CD4-positive, alpha-beta memory T cell (primary cell): ENCODE data around the gene BIVM. TPM values are rescaled to one million over a fixed set of nuclear protein-coding genes. Genes with fewer than 3 reads are reported as not detected.
A peak's percentile ranks its signal among the peaks of the same experiment; 100 is the strongest.

ENCODE experiments used
- CTCF ChIA-PET: fragments of 350-600 bp; sonication (Branson Sonifier 250); formaldehyde crosslinking; loops from one replicate; lab custom pipeline; 2021; ENCODE audit warnings: inconsistent platforms; ENCODE audit not compliant: partially characterized antibody; lab: Charles Lee
- POLR2A ChIA-PET: fragments of 350-600 bp; sonication (Branson Sonifier 250); formaldehyde crosslinking; loops from one replicate; lab custom pipeline; 2021; ENCODE audit not compliant: partially characterized antibody; lab: Charles Lee
- DNase-seq, 5 donors: peaks; one replicate each; pipeline versions ENCODE4 v3.0.0 to v3.0.0-alpha.2; 2020 to 2022; ENCODE audit warnings: mixed read lengths in 1 of 5
- H3K27ac ChIP-seq: one replicate; pipeline ENCODE4 v1.7.0; 2013; ENCODE audit warnings: low read depth, low read length
- H3K27me3 ChIP-seq: 2 replicates; pipeline ENCODE4 v1.7.0; 2013; ENCODE audit warnings: mild to moderate bottlenecking, low read length, moderate library complexity; ENCODE audit not compliant: insufficient read depth
- H3K36me3 ChIP-seq: 2 replicates; pipeline ENCODE4 v1.7.0; 2013; ENCODE audit warnings: mild to moderate bottlenecking, low read length, moderate library complexity; ENCODE audit not compliant: insufficient read depth
- H3K4me1 ChIP-seq: 2 replicates; pipeline ENCODE4 v1.7.0; 2013; ENCODE audit warnings: mild to moderate bottlenecking, low read length, moderate library complexity; ENCODE audit not compliant: insufficient read depth
- H3K4me3 ChIP-seq, 2 donors: one replicate each; pipeline ENCODE4 v1.7.0; 2013; ENCODE audit warnings: low read length in 2 of 2, mild to moderate bottlenecking in 1 of 2
- H3K9me3 ChIP-seq, 2 donors: one replicate each; pipeline ENCODE4 v1.7.0; 2013; ENCODE audit warnings: low read length in 2 of 2, control low read depth in 1 of 2; ENCODE audit not compliant: control insufficient read depth in 1 of 2
- H3K27ac Mint-ChIP-seq, 7 donors: one replicate each; pipeline ENCODE4 v1.8.0; 2020 to 2021; ENCODE audit warnings: mixed read lengths in 7 of 7, mild to moderate bottlenecking in 6 of 7, inconsistent platforms in 3 of 7, moderate library complexity in 3 of 7
- H3K27me3 Mint-ChIP-seq, 2 donors: one replicate each; pipeline ENCODE4 v1.8.0; 2020 to 2021; ENCODE audit warnings: mixed read lengths in 2 of 2
- H3K36me3 Mint-ChIP-seq, 2 donors: one replicate each; pipeline ENCODE4 v1.8.0; 2020 to 2021; ENCODE audit warnings: mixed read lengths in 2 of 2, inconsistent platforms in 1 of 2, mild to moderate bottlenecking in 1 of 2
- H3K4me1 Mint-ChIP-seq, 4 donors: one replicate each; pipeline ENCODE4 v1.8.0; 2020 to 2021; ENCODE audit warnings: mixed read lengths in 4 of 4, mild to moderate bottlenecking in 1 of 4
- H3K4me3 Mint-ChIP-seq, 8 donors: one replicate each; pipeline ENCODE4 v1.8.0; 2020 to 2021; ENCODE audit warnings: mixed read lengths in 8 of 8, mild to moderate bottlenecking in 7 of 8, moderate library complexity in 6 of 8, inconsistent platforms in 3 of 8
- H3K9me3 Mint-ChIP-seq, 8 donors: one replicate each; pipeline ENCODE4 v1.8.0; 2020 to 2021; ENCODE audit warnings: mixed read lengths in 8 of 8, mild to moderate bottlenecking in 5 of 8, inconsistent platforms in 3 of 8, moderate library complexity in 1 of 8
- intact Hi-C: fragments of 100-400 bp; cut with micrococcal nuclease; formaldehyde crosslinking; loops from one replicate; pipeline ENCODE4 v1.15.1; 2023
- polyA plus RNA-seq, 2 donors: library from polyadenylated mRNA; unstranded; fragments of 300-500 nt; fragmentation: Illumina TruSeq; gene quantifications; one replicate each; pipeline ENCODE4 v1.2.3, GENCODE V29; 2021
- total RNA-seq, 2 experiments: library from RNA; stranded (reverse); gene quantifications; one replicate each; pipeline ENCODE4 v1.2.3, GENCODE V29; 2021

BIVM gene
- total and polyA plus RNA-seq, 4 experiments from 2014 or later = 7.4 to 10.9 (median 9.8) TPM

DNA sequence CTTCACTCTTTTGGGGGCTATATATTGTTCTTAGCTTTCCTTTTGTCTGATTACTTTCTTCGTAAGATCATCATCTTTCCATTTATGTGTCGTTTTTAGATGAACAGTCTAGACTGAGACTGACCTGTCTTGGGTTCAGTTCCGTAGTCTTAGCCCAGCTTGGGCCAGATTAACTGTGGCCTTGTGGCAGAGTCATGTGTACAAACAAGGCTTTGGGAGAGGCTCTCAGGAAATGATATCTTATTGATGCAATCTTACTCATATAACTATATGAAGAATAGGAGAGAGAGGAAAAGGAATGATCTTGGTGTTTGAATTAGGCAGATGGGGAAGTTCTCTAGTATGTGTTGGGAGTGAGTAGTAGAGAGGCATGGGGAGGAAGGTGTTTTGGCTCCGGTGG lies 40.1 kb downstream of the BIVM start:
- H3K4me3 ChIP-seq = no peak overlapping the region
- no peaks in the 10 kb centered on the region for H3K4me1 ChIP-seq
- POLR2A ChIA-PET = no interaction called here
- H3K27ac ChIP-seq = no peak overlapping the region
- Mint-ChIP-seq H3K9me3 (no peaks in the 10 kb centered on the region), H3K27ac (peak overlapping the region in 2 of 7 donors; percentile 11 to 19), H3K27me3 (no peaks in the 10 kb centered on the region), H3K36me3 (peaks cover 8 to 19% of the 10 kb centered on the region in 2 donors), H3K4me1 (no peaks in the 10 kb centered on the region), H3K4me3 (no peak overlapping the region)
- intact Hi-C loops = no loop called here
- CTCF ChIA-PET = no interaction called here
- no peaks in the 10 kb centered on the region for H3K27me3 ChIP-seq
- DNase-seq = no peak
- H3K36me3 ChIP-seq = no peaks in the 10 kb centered on the region
- no peaks in the 10 kb centered on the region for H3K9me3 ChIP-seq

GRCh38 chr13:102839462-102839861 lies 40.5 kb downstream of the BIVM start:
- DNase-seq = no peak
- Mint-ChIP-seq H3K27ac (peak overlapping the region in 1 of 7 donors; percentile 11), H3K36me3 (peaks cover 6 to 17% of the 10 kb centered on the region in 2 donors), H3K9me3 (no peaks in the 10 kb centered on the region), H3K4me1 (peaks cover 0 to 3% (median under 1%) of the 10 kb centered on the region in 4 donors), H3K27me3 (no peaks in the 10 kb centered on the region), H3K4me3 (no peak overlapping the region)
- CTCF ChIA-PET = no interaction called here
- H3K4me3 ChIP-seq = no peak overlapping the region
- no peaks in the 10 kb centered on the region for H3K9me3 ChIP-seq
- intact Hi-C loops = no loop called here
- POLR2A ChIA-PET = no interaction called here
- H3K27ac ChIP-seq = no peak overlapping the region
- no peaks in the 10 kb centered on the region for H3K36me3 ChIP-seq
- H3K27me3 ChIP-seq = no peaks in the 10 kb centered on the region
- peaks cover 1% of the 10 kb centered on the region for H3K4me1 ChIP-seq

DNA sequence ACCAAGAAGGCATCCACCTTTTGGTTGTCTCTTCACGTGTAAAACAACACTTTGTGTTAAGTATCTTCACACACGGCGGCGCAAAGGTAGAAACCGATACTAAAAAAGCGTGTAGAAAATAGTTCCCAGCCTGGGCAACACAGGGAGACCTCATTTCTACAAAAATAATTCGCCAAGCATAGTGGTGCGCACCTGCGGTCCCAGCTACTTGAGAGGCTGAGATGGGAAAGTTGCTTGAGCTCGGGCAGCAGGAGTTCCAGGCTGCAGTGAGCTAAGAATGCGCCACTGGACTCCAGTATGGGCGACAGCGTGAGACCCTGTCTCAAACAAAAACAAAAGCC lies 46.3 kb downstream of the BIVM start:
- no peaks in the 10 kb centered on the region for H3K36me3 ChIP-seq
- ChIA-PET CTCF (interaction anchor here (0.7 to 7.5 kb wide), 11 partner anchors 10 to 452 kb away, joined by 3 to 122 read pairs (median 6); partner anchors contain the start of genes TEX30 and TPP2), POLR2A (interaction anchor here (0.8 to 5.6 kb wide), 29 partner anchors 8 to 450 kb away, joined by 3 to 444 read pairs (median 5); partner anchors contain the start of genes BIVM, POGLUT2, TEX30 and TPP2)
- intact Hi-C loops = loop anchor here (1.0 kb wide), 4 partner anchors 45 to 451 kb away; partner anchors contain the start of genes TEX30 and TPP2
- peak overlapping the region; percentile 96 for H3K27ac ChIP-seq
- peaks cover 0 to 20% of the 10 kb centered on the region in 2 donors for H3K36me3 Mint-ChIP-seq
- no peaks in the 10 kb centered on the region for H3K27me3 ChIP-seq
- H3K9me3 ChIP-seq = no peaks in the 10 kb centered on the region
- peak overlapping the region; percentile 98 to 100 (median 99) for H3K27ac Mint-ChIP-seq
- DNase-seq = no peak
- H3K4me1 Mint-ChIP-seq = peaks cover 22 to 50% (median 32%) of the 10 kb centered on the region in 4 donors
- peaks cover 0 to 4% (median 0%) of the 10 kb centered on the region in 8 donors for H3K9me3 Mint-ChIP-seq
- H3K4me1 ChIP-seq = peaks cover 41% of the 10 kb centered on the region
- H3K4me3 ChIP-seq = peak overlapping the region; percentile 88 to 92
- H3K27me3 Mint-ChIP-seq = no peaks in the 10 kb centered on the region
- H3K4me3 Mint-ChIP-seq = peak overlapping the region; percentile 97 to 99 (median 98)

DNA sequence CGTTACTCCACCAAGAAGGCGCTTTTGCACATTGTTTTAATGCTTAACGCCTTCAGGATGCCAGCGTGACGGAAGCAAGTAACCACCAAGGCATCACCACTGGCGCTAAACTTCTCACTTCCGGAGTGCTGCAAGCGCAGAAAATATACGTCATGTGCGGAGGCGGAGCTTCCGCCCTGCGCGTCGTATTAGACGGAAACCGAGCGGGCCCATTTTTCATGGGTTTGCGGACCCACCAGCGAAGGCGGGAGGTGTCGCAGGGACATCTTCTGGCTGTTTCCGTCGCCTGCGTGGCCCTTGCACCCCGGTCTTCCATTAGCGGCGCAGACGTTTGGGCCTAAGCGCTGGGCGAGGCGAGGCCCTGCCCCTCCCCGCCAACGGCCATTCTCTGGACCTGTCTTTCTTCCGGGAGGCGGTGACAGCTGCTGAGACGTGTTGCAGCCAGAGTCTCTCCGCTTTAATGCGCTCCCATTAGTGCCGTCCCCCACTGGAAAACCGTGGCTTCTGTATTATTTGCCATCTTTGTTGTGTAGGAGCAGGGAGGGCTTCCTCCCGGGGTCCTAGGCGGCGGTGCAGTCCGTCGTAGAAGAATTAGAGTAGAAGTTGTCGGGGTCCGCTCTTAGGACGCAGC lies 46.8 kb downstream of the BIVM start, which contains the start of gene ERCC5:
TSS of gene ERCC5 (plus strand) at position 403 of the 631 bp plus-strand sequence. CDS start 235 bp downstream, outside the sequence.
- Mint-ChIP-seq H3K4me1 (peaks cover 27 to 55% (median 37%) of the 10 kb centered on the region in 4 donors), H3K36me3 (peaks cover 0 to 24% of the 10 kb centered on the region in 2 donors), H3K9me3 (peaks cover 0 to 4% (median 0%) of the 10 kb centered on the region in 8 donors), H3K27ac (peak within 1 kb of the TSS; percentile 98 to 100 (median 99)), H3K4me3 (peak within 1 kb of the TSS; percentile 97 to 99 (median 98)), H3K27me3 (no peaks in the 10 kb centered on the region)
- ChIA-PET CTCF (interaction anchor here (0.7 to 7.5 kb wide), 14 partner anchors 10 to 453 kb away, joined by 3 to 122 read pairs (median 5); partner anchors contain the start of genes TEX30 and TPP2), POLR2A (interaction anchor here (0.8 to 5.6 kb wide), 33 partner anchors 9 to 450 kb away, joined by 3 to 444 read pairs (median 5); partner anchors contain the start of genes BIVM, POGLUT2, TEX30 and TPP2)
- no peaks in the 10 kb centered on the region for H3K27me3 ChIP-seq
- intact Hi-C loops = loop anchor here (1.0 kb wide), 5 partner anchors 45 to 451 kb away; partner anchors contain the start of genes TEX30 and TPP2
- peaks cover 46% of the 10 kb centered on the region for H3K4me1 ChIP-seq
- H3K9me3 ChIP-seq = no peaks in the 10 kb centered on the region
- peak within 1 kb of the TSS; percentile 88 to 92 for H3K4me3 ChIP-seq
- peak within 1 kb of the TSS; percentile 96 for H3K27ac ChIP-seq
- no peaks in the 10 kb centered on the region for H3K36me3 ChIP-seq
- peak; percentile 95 to 98 (median 97) for DNase-seq

- H3K4me3 ChIP-seq = peak overlapping the region; percentile 88 to 92
- peak overlapping the region; percentile 96 for H3K27ac ChIP-seq
- POLR2A ChIA-PET = interaction anchor here (0.7 to 5.6 kb wide), 27 partner anchors 8 to 451 kb away, joined by 3 to 444 read pairs (median 5); partner anchors contain the start of genes BIVM, POGLUT2, TEX30 and TPP2
- H3K27me3 ChIP-seq = no peaks in the 10 kb centered on the region
- CTCF ChIA-PET = interaction anchor here (0.7 to 7.5 kb wide), 15 partner anchors 9 to 453 kb away, joined by 3 to 122 read pairs (median 4); partner anchors contain the start of genes TEX30 and TPP2
- H3K4me3 Mint-ChIP-seq = peak overlapping the region; percentile 97 to 99 (median 98)
- H3K9me3 Mint-ChIP-seq = peaks cover 0 to 4% (median 0%) of the 10 kb centered on the region in 8 donors
- DNase-seq = peak; percentile 67 to 74 (median 70)
- H3K4me1 ChIP-seq = peaks cover 46% of the 10 kb centered on the region
- peaks cover 27 to 57% (median 38%) of the 10 kb centered on the region in 4 donors for H3K4me1 Mint-ChIP-seq
- H3K27me3 Mint-ChIP-seq = no peaks in the 10 kb centered on the region
- H3K36me3 ChIP-seq = no peaks in the 10 kb centered on the region
- H3K36me3 Mint-ChIP-seq = peaks cover 0 to 24% of the 10 kb centered on the region in 2 donors
- H3K9me3 ChIP-seq = no peaks in the 10 kb centered on the region
- intact Hi-C loops = loop anchor here (1.0 kb wide), 2 partner anchors 254 to 266 kb away; no protein-coding TSS in a partner anchor
- peak overlapping the region; percentile 98 to 100 (median 99) for H3K27ac Mint-ChIP-seq
These were observed 47.5 kb downstream of the BIVM start for GRCh38 chr13:102846261-102847015.

DNA sequence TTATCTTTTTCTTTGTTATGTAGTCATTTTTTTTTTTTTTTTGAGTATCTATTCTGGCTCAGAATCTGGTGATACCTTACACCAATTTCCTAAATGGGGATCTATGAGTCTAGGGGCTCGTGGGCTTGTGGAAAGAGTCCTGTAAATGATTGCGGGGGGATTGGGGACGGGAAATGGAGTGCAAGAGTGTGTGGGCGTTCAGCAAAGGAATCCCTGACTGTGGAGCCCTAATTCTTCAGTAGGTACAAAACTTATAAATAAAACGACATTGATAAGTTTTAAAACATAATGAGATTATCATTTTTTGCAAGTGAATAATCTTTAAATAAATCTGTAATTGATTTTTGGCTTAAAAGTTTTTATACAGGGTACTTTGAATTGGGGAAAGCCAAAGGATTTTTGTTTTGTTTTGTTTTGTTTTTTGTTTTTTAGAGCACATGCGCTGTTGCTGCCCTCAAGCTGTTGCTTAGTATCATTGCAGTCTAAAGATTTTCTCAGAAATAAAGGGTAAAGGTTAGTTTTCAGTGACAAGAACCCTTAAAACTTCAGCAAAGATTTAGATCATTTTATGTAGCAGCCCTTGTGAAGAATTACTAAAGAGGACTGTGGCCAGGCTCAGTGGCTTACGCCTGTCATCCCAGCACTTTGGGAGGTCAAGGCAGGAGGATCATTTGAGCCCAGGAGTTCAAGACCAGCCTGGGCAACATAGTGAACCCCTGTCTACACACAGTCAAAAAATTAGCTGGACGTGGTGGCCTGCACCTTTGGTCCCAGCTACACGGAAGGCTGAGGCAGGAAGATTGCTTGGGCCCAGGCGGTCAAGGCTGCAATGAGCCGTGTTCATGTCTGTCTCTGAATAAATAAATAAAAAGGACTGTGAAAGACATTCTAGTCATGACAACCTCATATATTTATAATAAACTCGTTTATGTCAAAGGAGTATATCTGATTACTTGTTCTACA lies 48.6 kb downstream of the BIVM start:
- H3K4me1 Mint-ChIP-seq = peaks cover 30 to 59% (median 40%) of the 10 kb centered on the region in 4 donors
- intact Hi-C loops = loop anchor here (1.0 kb wide), 1 partner anchor 267 kb away; no protein-coding TSS in a partner anchor
- CTCF ChIA-PET = interaction anchor here (1.0 to 7.5 kb wide), 8 partner anchors 16 to 291 kb away, joined by 3 to 122 read pairs (median 10); partner anchors contain the start of gene TPP2

More for the DNA sequence above, 48.6 kb downstream of the BIVM start:
- Mint-ChIP-seq H3K27ac (peak overlapping the region; percentile 98 to 100 (median 99)), H3K9me3 (peaks cover 0 to 4% (median 0%) of the 10 kb centered on the region in 8 donors), H3K36me3 (peaks cover 2 to 29% of the 10 kb centered on the region in 2 donors), H3K27me3 (no peaks in the 10 kb centered on the region), H3K4me3 (peak overlapping the region; percentile 97 to 99 (median 98))
- peak overlapping the region; percentile 88 to 92 for H3K4me3 ChIP-seq
- POLR2A ChIA-PET = interaction anchor here (0.7 to 5.6 kb wide), 10 partner anchors 7 to 266 kb away, joined by 3 to 444 read pairs (median 5); partner anchors contain the start of genes BIVM, POGLUT2, TEX30 and TPP2
- H3K36me3 ChIP-seq = peaks cover 3% of the 10 kb centered on the region
- H3K4me1 ChIP-seq = peaks cover 49% of the 10 kb centered on the region
- peak overlapping the region; percentile 96 for H3K27ac ChIP-seq
- no peaks in the 10 kb centered on the region for H3K9me3 ChIP-seq
- H3K27me3 ChIP-seq = no peaks in the 10 kb centered on the region
- DNase-seq = peak in 4 of 5 donors; percentile 40 to 57 (median 50)
